Measurements from ENCODE around the gene NXPE3.

- TF ChIP-seq EZH2 (IDR thresholded peaks at IDR 0.05; ENCODE audit: low read depth) (no peak), CTCF (conservative IDR thresholded peaks at IDR 0.05) (no peak)
Measured at GRCh38 chr3:101817992-101818391, 39.0 kb downstream of the NXPE3 start.
